Choroid plexus epithelial cell (primary cell): Measurements from ENCODE around the gene PARD6B.
A peak's percentile ranks its signal among the peaks of the same experiment; 100 is the strongest.

ENCODE experiments used
- DNase-seq: peaks from one replicate; pipeline ENCODE4 v3.0.0-alpha.2; 2010; ENCODE audit warnings: low read depth
- H3K4me3 ChIP-seq: 2 replicates; pipeline ENCODE4 v1.5.1; 2011; ENCODE audit warnings: low read depth, mild to moderate bottlenecking, control low read depth, low read length, moderate library complexity
- TF ChIP-seq, protein P1 (sequence below): conservative IDR thresholded peaks from 2 replicates; pipeline ENCODE4 v1.5.1; 2011; ENCODE audit warnings: low read depth, mild to moderate bottlenecking, control low read depth, inconsistent platforms, low read length, moderate library complexity

The PARD6B gene

GRCh38 chr20:50731055-50731929, at the start of gene PARD6B:
Gene PARD6B, plus strand, starts transcription at chr20:50731580. Its CDS starts 207 bp downstream, at chr20:50731787.
- TF ChIP-seq, protein P1, sequence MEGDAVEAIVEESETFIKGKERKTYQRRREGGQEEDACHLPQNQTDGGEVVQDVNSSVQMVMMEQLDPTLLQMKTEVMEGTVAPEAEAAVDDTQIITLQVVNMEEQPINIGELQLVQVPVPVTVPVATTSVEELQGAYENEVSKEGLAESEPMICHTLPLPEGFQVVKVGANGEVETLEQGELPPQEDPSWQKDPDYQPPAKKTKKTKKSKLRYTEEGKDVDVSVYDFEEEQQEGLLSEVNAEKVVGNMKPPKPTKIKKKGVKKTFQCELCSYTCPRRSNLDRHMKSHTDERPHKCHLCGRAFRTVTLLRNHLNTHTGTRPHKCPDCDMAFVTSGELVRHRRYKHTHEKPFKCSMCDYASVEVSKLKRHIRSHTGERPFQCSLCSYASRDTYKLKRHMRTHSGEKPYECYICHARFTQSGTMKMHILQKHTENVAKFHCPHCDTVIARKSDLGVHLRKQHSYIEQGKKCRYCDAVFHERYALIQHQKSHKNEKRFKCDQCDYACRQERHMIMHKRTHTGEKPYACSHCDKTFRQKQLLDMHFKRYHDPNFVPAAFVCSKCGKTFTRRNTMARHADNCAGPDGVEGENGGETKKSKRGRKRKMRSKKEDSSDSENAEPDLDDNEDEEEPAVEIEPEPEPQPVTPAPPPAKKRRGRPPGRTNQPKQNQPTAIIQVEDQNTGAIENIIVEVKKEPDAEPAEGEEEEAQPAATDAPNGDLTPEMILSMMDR = no peak
- peak; percentile 97 for DNase-seq
- H3K4me3 ChIP-seq = peak within 1 kb of the TSS; percentile 82

- TF ChIP-seq, protein P1 = no peak
- DNase-seq = no peak
Measured at GRCh38 chr20:50682065-50682464, 49.3 kb upstream of the PARD6B start.

GRCh38 chr20:50682947-50683530, 48.3 kb upstream of the PARD6B start:
- TF ChIP-seq, protein P1 = no peak
- H3K4me3 ChIP-seq = no peak overlapping the region
- DNase-seq = no peak

More at GRCh38 chr20:50682065-50682464, 49.3 kb upstream of the PARD6B start:
- H3K4me3 ChIP-seq = no peak overlapping the region

GRCh38 chr20:50683570-50683969, 47.8 kb upstream of the PARD6B start:
- no peak overlapping the region for H3K4me3 ChIP-seq
- TF ChIP-seq, protein P1 = no peak
- no peak for DNase-seq

DNA sequence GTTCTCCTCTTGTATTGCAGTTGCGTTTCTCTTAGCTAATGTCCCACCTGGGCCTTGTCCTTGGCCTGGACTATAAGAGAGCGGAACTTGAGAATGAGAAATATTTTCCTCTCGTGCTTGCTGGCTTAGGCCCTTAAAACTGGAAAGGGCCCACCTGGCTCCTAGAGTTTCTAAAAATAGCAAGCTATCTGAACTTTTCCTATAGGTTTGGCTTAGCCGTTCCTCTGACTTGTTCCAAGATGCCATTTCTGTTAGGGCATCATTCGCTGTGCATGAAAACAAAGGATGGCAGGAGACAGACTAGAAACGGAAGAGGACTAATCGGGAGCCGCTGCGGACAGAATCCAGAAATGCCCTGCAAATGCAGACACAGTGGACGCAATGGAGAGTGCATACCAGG, 44.6 kb upstream of the PARD6B start:
- no peak overlapping the region for H3K4me3 ChIP-seq
- TF ChIP-seq, protein P1 = no peak
- DNase-seq = no peak

GRCh38 chr20:50688256-50688975, 43.0 kb upstream of the PARD6B start:
- TF ChIP-seq, protein P1 = no peak
- H3K4me3 ChIP-seq = no peak overlapping the region
- DNase-seq = no peak
